HepG2 (cell line): ENCODE data around the gene SKIDA1. TPM values are rescaled to one million over a fixed set of nuclear protein-coding genes. Genes with fewer than 3 reads are reported as not detected.

Source experiments
- ATAC-seq: fragments of 200-7000 bp; cut with Tn5 transposase; 3 replicates; pipeline ENCODE4 v1.9.1; 2020; ENCODE audit warnings: mild to moderate bottlenecking, moderate library complexity
- BruUV-seq: library from RNA; stranded (reverse); fragments of 400-500 nt; replicated peaks from 2 replicates; lab custom pipeline; 2021; lab: Mats Ljungman, UMichigan
- CTCF ChIA-PET: fragments of 300-600 bp; formaldehyde crosslinking; extraction: SDS; loops from one replicate; lab custom pipeline; 2021; ENCODE audit warnings: low total read pairs, inconsistent platforms, low intra/inter-chr PET ratio; lab: Yijun Ruan, JAX
- POLR2A ChIA-PET: fragments of 350-600 bp; sonication (Branson Sonifier 250); formaldehyde crosslinking; loops from one replicate; lab custom pipeline; 2020; ENCODE audit warnings: antibody characterized with exemption, inconsistent platforms; lab: Yijun Ruan, JAX
- DNase-seq: peaks from one replicate; pipeline ENCODE4 v3.0.0-alpha.2; 2015; ENCODE audit warnings: low spot score
- FAIRE-seq: peaks from 3 replicates; lab custom pipeline; 2011; peaks lifted over from hg19 to GRCh38; lab: Jason Lieb, UNC
- H2AFZ ChIP-seq: one replicate; pipeline ENCODE4 v1.6.1; 2011; ENCODE audit warnings: low read length, inconsistent platforms
- H3K27ac ChIP-seq: fragments of 300-600 bp; 3 replicates; pipeline ENCODE4 v1.8.0; 2011; ENCODE audit warnings: mixed run types, mild to moderate bottlenecking, mixed read lengths, low read length, inconsistent platforms; ENCODE audit not compliant: insufficient read depth; ENCODE audit errors: extremely low read length
- H3K27me3 ChIP-seq, 2 experiments: fragments of 200-600 bp in 1 of 2; 2 replicates in 1 of 2; 3 replicates in 1 of 2; pipeline versions ENCODE4 v1.6.0 to v1.8.0; 2011; ENCODE audit warnings: low read length in 2 of 2, mild to moderate bottlenecking in 2 of 2, moderate library complexity in 2 of 2, inconsistent platforms in 1 of 2; ENCODE audit not compliant: insufficient read depth in 2 of 2, control insufficient read depth in 1 of 2
- H3K36me3 ChIP-seq, 2 experiments: fragments of 200-600 bp in 1 of 2; replicated peaks in 1 of 2; 2 replicates in 1 of 2; 3 replicates in 1 of 2; pipeline versions ENCODE4 v1.5.1 to v1.8.0; 2011; ENCODE audit warnings: low read length in 2 of 2, inconsistent platforms in 1 of 2; ENCODE audit not compliant: insufficient read depth in 2 of 2, control insufficient read depth in 1 of 2
- H3K4me1 ChIP-seq: 2 replicates; pipeline ENCODE4 v1.5.1; 2012; ENCODE audit warnings: low read length, inconsistent platforms; ENCODE audit not compliant: insufficient read depth
- H3K4me2 ChIP-seq: 2 replicates; pipeline ENCODE4 v1.6.0; 2011; ENCODE audit warnings: low read depth, low read length, inconsistent platforms
- H3K4me3 ChIP-seq, 3 experiments: fragments of 200-600 bp in 1 of 3; sonication (generic), shearing (Covaris generic) in 1 of 3; replicated peaks in 1 of 3; 2 replicates each; pipeline ENCODE4 v1.5.1; 2011 to 2016; ENCODE audit warnings: low read length in 3 of 3, inconsistent platforms in 2 of 3, low read depth in 2 of 3, mild to moderate bottlenecking in 2 of 3, control low read depth in 1 of 3, mixed read lengths in 1 of 3; ENCODE audit not compliant: insufficient read depth in 1 of 3
- H3K79me2 ChIP-seq: one replicate; pipeline ENCODE4 v1.6.1; 2011; ENCODE audit warnings: low read length, inconsistent platforms; ENCODE audit not compliant: insufficient read depth
- H3K9ac ChIP-seq: 2 replicates; pipeline ENCODE4 v1.6.0; 2011; ENCODE audit warnings: mild to moderate bottlenecking, low read depth, low read length, inconsistent platforms; ENCODE audit not compliant: insufficient read depth
- H3K9me3 ChIP-seq: 2 replicates; pipeline ENCODE4 v1.5.1; 2012; ENCODE audit warnings: mild to moderate bottlenecking, low read length
- H4K20me1 ChIP-seq: 2 replicates; pipeline ENCODE4 v1.6.0; 2011; ENCODE audit warnings: inconsistent platforms, mild to moderate bottlenecking, low read length, moderate library complexity; ENCODE audit not compliant: insufficient read depth
- BCL6 ChIP-seq: IDR thresholded peaks from 2 replicates; pipeline ENCODE4 v1.6.1; 2016; ENCODE audit warnings: missing genetic modification reagents, missing compliant biosample characterization
- FOXM1 ChIP-seq: sonication (generic); formaldehyde crosslinking; IDR thresholded peaks from 2 replicates; pipeline ENCODE4 v1.5.0; 2020; ENCODE audit warnings: missing genetic modification reagents
- FOXP1 ChIP-seq, 2 experiments: fragments of 450-650 bp in 1 of 2; IDR thresholded peaks; 2 replicates each; pipeline ENCODE4 v1.6.1; 2017 to 2018; ENCODE audit warnings: antibody characterized with exemption in 1 of 2
- ISX ChIP-seq: sonication (generic); formaldehyde crosslinking; conservative IDR thresholded peaks from 2 replicates; pipeline ENCODE4 v1.5.0; 2020; ENCODE audit warnings: missing genetic modification reagents
- LCORL ChIP-seq, 2 experiments: fragments of 450-650 bp in 1 of 2; sonication (generic) in 1 of 2; formaldehyde crosslinking in 1 of 2; IDR thresholded peaks; 2 replicates each; pipeline versions ENCODE4 v1.5.0 to v1.6.1; 2017 to 2020; ENCODE audit warnings: antibody characterized with exemption in 1 of 2, missing genetic modification reagents in 1 of 2
- NFIC ChIP-seq: IDR thresholded peaks from 2 replicates; pipeline ENCODE4 v1.6.1; 2012; ENCODE audit warnings: mild to moderate bottlenecking, low read length, inconsistent platforms
- ONECUT2 ChIP-seq: sonication (generic); formaldehyde crosslinking; IDR thresholded peaks from 2 replicates; pipeline ENCODE4 v1.4.0; 2020; ENCODE audit warnings: missing genetic modification reagents
- RNF2 ChIP-seq: fragments of 450-650 bp; conservative IDR thresholded peaks from 2 replicates; pipeline ENCODE4 v1.6.1; 2016; ENCODE audit warnings: low read depth
- SALL1 ChIP-seq: sonication (generic); formaldehyde crosslinking; IDR thresholded peaks from 2 replicates; pipeline ENCODE4 v1.8.0; 2022; ENCODE audit warnings: mild to moderate bottlenecking, missing genetic modification reagents
- ZNF563 ChIP-seq: sonication (generic); formaldehyde crosslinking; IDR thresholded peaks from 2 replicates; pipeline ENCODE4 v1.8.0; 2022; ENCODE audit warnings: mild to moderate bottlenecking, moderate library complexity, missing genetic modification reagents
- WGBS: methylation state at CpG from one replicate; pipeline ENCODE4 v1.1.6; 2017; ENCODE audit warnings: low lambda C conversion rate; 5-methylcytosine and 5-hydroxymethylcytosine counted together
- in situ Hi-C: cut with HindIII; loops from 2 replicates; pipeline ENCODE4 v1.10.0; 2017; ENCODE audit warnings: low pct_unique_long_range_greater_than_20kb; ENCODE audit not compliant: extremely low pct_ligation_motif_present
- intact Hi-C: fragments of 100-400 bp; cut with micrococcal nuclease; formaldehyde crosslinking; loops from one replicate; pipeline ENCODE4 v1.10.0; 2022; ENCODE audit not compliant: unreplicated experiment
- polyA plus RNA-seq, 8 experiments: library from polyadenylated mRNA; depleted of rRNA in 3 of 8; stranded (reverse) in 7 of 8; unstranded in 1 of 8; fragments of >200 nt; fragmentation: Illumina TruSeq in 4 of 8; extraction: Trizol in 4 of 8; gene quantifications; 2 replicates each; pipeline versions ENCODE4 v1.2.1 to v1.2.3, GENCODE V29; 2011 to 2016; ENCODE audit warnings: low read depth in 4 of 8, missing spikeins in 1 of 8, mixed read lengths in 1 of 8; ENCODE audit not compliant: insufficient read depth in 1 of 8
- total RNA-seq, 5 experiments: library from RNA; depleted of rRNA; stranded (reverse); fragments of >200 nt; fragmentation: Illumina TruSeq; extraction: Trizol; gene quantifications; 2 replicates each; pipeline ENCODE4 v1.2.3, GENCODE V29; 2016; ENCODE audit warnings: low read depth in 1 of 5
- TF ChIP-seq, protein P1 (sequence below): sonication (generic); formaldehyde crosslinking; IDR thresholded peaks from 2 replicates; pipeline ENCODE4 v1.4.0; 2020; ENCODE audit warnings: missing genetic modification reagents
- TF ChIP-seq, protein P2 (sequence below): sonication (generic); formaldehyde crosslinking; IDR thresholded peaks from 2 replicates; pipeline ENCODE4 v1.5.1; 2020; ENCODE audit warnings: missing genetic modification reagents, mild to moderate bottlenecking, borderline replicate concordance
- TF ChIP-seq, protein P3 (sequence below): sonication (generic); formaldehyde crosslinking; IDR thresholded peaks from 2 replicates; pipeline ENCODE4 v1.5.0; 2020; ENCODE audit warnings: missing genetic modification reagents

Gene SKIDA1
- total and polyA plus RNA-seq, 2 of the 13 experiments (the other 11 are each of a cell fraction or from before 2014, with no cell fraction given): 0.73 to 1.5 TPM

DNA sequence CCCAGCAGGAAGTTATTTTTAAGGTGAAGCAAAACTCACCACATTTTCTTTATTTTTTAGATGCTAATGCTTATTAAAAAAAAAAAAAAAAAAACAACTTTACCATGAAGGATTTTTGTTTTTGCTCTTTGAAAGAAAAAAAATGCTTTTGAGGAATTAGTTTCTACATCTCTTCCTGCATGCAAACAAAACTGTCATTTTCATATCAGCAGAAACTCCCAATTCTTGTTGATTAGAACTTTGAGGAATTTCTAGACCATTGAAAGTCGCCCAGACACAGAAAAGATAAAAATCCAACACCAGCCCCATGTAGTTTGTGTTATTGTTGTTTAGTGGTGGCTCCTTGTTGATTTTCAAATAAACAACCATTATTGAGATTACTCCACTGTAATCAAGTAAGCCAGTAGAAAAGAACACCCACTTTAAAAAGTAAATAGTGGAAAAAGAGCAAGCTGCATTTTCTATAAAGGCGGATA, 14.3 kb downstream of the SKIDA1 start:
- peak overlapping the region; percentile 59 for H3K4me2 ChIP-seq
- ATAC-seq (no peak), DNase-seq (no peak), FAIRE-seq (no peak)
- H3K4me1 ChIP-seq: peaks cover 93% of the 10 kb centered on the region
- intact Hi-C loops (no loop called here), in situ Hi-C loops (loop anchor here (25.0 kb wide), 1 partner anchor 801 kb away; the partner anchor contains the start of genes BMI1 and COMMD3)
- no peaks in the 10 kb centered on the region for H3K36me3 ChIP-seq
- peak overlapping the region; percentile 39 for H3K27ac ChIP-seq
- BruUV-seq: no TSS peak
- TF ChIP-seq LCORL (IDR thresholded peaks at IDR 0.05) (no peak), LCORL (CRISPR knock-in tag; IDR thresholded peaks at IDR 0.05) (no peak), FOXP1 (IDR thresholded peaks at IDR 0.05) (no peak), FOXP1 (CRISPR knock-in tag; IDR thresholded peaks at IDR 0.05) (peak; percentile 26; the same call in 1 of the 2 replicates), NFIC (0 out of 2 replicates have a peak, but pooled peaks have one; percentile 28), ONECUT2 (CRISPR knock-in tag) (no peak), BCL6 (CRISPR knock-in tag) (0 out of 2 replicates have a peak, but pooled peaks have one; percentile 31)
- H3K9me3 ChIP-seq: no peaks in the 10 kb centered on the region
- POLR2A ChIA-PET: interaction anchor here (1.5 to 2.7 kb wide), 3 partner anchors 14 to 16 kb away, joined by 3 to 33 read pairs (median 18); partner anchors contain the start of gene SKIDA1
- H2AFZ ChIP-seq: no peak overlapping the region
- no peaks in the 10 kb centered on the region for H3K79me2 ChIP-seq
- 78% methylated on average over 2 of the region's 2 CpGs for WGBS
- no peaks in the 10 kb centered on the region for H4K20me1 ChIP-seq
- CTCF ChIA-PET: no interaction called here
- no peak overlapping the region; a peak in 1 of 6 replicates for H3K4me3 ChIP-seq
- no peaks in the 10 kb centered on the region for H3K27me3 ChIP-seq
- H3K9ac ChIP-seq: no peak overlapping the region

DNA sequence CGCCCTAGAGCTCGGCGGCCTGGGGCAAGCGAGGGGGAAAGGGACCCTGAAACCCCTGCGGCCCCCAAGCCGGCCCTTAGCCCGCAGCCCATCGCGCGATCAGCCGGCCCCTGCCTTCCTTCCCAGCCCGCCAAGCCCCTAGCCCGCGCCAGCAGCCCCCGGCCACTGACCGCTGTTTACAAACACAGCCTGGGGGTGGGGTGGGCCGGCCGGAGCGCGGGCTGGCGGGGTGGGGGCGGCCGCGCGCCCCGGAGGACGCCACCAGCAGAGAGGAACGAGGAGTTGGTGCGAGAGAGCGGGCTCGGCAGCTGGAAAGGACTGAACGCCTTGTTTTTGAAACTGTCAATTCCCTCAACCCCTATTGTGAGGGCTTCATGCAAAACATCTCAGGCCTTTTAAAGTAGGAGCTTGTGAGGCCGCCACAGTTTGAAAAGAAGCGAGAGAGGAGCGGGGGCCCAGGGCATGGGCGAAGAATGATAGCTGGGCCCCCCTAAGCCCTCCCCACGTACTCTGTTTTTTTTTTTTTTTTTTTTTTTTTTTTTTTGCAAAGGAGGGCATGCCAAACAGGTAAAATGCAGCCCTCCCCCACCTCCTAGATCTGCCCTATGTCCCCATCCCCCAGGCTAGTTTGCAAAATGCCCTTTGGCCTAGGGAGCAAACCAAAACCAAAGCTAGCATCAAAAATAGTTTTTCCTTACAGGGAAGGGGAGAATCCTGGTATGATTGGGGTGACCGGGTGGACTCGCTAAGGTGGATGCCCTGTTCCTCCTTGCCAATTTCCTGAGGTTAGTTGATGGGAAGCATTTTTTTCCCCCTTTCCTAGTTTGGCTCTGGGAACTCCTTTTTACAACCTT, 15.0 kb downstream of the SKIDA1 start:
- in situ Hi-C loops (loop anchor here (25.0 kb wide), 1 partner anchor 802 kb away; the partner anchor contains the start of genes BMI1 and COMMD3), intact Hi-C loops (no loop called here)
- no peaks in the 10 kb centered on the region for H4K20me1 ChIP-seq
- 92% methylated on average over 39 of the region's 39 CpGs for WGBS
- H2AFZ ChIP-seq: no peak overlapping the region
- ChIA-PET POLR2A (interaction anchor here (1.5 to 2.7 kb wide), 3 partner anchors 14 to 17 kb away, joined by 3 to 33 read pairs (median 18); partner anchors contain the start of gene SKIDA1), CTCF (no interaction called here)
- H3K79me2 ChIP-seq: no peaks in the 10 kb centered on the region
- 0 out of 6 replicates have a peak overlapping the region, but pooled peaks of 1 of the 3 experiments have one; percentile 4 for H3K4me3 ChIP-seq
- ATAC-seq (no peak), FAIRE-seq (peak; percentile 4), DNase-seq (no peak)
- H3K36me3 ChIP-seq: no peaks in the 10 kb centered on the region
- no peaks in the 10 kb centered on the region for H3K27me3 ChIP-seq
- no peaks in the 10 kb centered on the region for H3K9me3 ChIP-seq
- H3K27ac ChIP-seq: peak overlapping the region; percentile 39
- H3K4me1 ChIP-seq: peaks cover 93% of the 10 kb centered on the region
- peak overlapping the region; percentile 59 for H3K4me2 ChIP-seq
- no peak overlapping the region for H3K9ac ChIP-seq
- no TSS peak for BruUV-seq
- TF ChIP-seq FOXM1 (CRISPR knock-in tag) (no peak), SALL1 (0 out of 2 replicates have a peak, but pooled peaks have one; percentile 17), ISX (CRISPR knock-in tag) (no peak), RNF2 (no peak), ZNF563 (CRISPR knock-in tag) (no peak)
- TF ChIP-seq, protein P1, sequence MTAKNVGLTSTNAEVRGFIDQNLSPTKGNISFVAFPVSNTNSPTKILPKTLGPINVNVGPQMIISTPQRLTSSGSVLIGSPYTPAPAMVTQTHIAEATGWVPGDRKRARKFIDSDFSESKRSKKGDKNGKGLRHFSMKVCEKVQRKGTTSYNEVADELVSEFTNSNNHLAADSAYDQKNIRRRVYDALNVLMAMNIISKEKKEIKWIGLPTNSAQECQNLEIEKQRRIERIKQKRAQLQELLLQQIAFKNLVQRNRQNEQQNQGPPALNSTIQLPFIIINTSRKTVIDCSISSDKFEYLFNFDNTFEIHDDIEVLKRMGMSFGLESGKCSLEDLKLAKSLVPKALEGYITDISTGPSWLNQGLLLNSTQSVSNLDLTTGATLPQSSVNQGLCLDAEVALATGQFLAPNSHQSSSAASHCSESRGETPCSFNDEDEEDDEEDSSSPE (CRISPR knock-in tag): no peak
- TF ChIP-seq, protein P2, sequence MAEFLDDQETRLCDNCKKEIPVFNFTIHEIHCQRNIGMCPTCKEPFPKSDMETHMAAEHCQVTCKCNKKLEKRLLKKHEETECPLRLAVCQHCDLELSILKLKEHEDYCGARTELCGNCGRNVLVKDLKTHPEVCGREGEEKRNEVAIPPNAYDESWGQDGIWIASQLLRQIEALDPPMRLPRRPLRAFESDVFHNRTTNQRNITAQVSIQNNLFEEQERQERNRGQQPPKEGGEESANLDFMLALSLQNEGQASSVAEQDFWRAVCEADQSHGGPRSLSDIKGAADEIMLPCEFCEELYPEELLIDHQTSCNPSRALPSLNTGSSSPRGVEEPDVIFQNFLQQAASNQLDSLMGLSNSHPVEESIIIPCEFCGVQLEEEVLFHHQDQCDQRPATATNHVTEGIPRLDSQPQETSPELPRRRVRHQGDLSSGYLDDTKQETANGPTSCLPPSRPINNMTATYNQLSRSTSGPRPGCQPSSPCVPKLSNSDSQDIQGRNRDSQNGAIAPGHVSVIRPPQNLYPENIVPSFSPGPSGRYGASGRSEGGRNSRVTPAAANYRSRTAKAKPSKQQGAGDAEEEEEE: no peak
- TF ChIP-seq, protein P3, sequence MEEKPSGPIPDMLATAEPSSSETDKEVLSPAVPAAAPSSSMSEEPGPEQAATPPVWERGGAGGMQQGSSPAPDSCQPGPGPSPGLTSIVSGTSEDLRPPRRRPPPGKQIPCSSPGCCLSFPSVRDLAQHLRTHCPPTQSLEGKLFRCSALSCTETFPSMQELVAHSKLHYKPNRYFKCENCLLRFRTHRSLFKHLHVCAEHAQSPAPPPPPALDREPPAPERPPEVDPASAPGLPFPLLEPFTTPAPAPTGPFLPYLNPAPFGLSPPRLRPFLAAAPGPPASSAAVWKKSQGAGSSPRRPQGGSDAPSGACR (CRISPR knock-in tag): no peak
